GM21737 (cell line): ENCODE data around the gene ACKR3.

Experiments
- ATAC-seq: cut with Tn5 transposase; IDR thresholded peaks from one replicate; pipeline ENCODE4 v1.9.1; 2021; ENCODE audit warnings: mild to moderate bottlenecking, moderate library complexity; ENCODE audit not compliant: unreplicated experiment

ACKR3 gene

GRCh38 chr2:236566596-236566995 is 3.0 kb upstream of the ACKR3 start:
- ATAC-seq: no peak

GRCh38 chr2:236568068-236568921 is 1.3 kb upstream of the ACKR3 start:
- no peak for ATAC-seq

- no peak for ATAC-seq
Observed at GRCh38 chr2:236568922-236569572, 578 bp upstream of the ACKR3 start.

GRCh38 chr2:236570081-236570868 is 650 bp downstream of the ACKR3 start:
- ATAC-seq: no peak

GRCh38 chr2:236571145-236571544 is 1.5 kb downstream of the ACKR3 start:
- no peak for ATAC-seq

- ATAC-seq: no peak
Observed at GRCh38 chr2:236572482-236572881, 2.9 kb downstream of the ACKR3 start.

- no peak for ATAC-seq
Observed at GRCh38 chr2:236573066-236573929, 3.7 kb downstream of the ACKR3 start.

GRCh38 chr2:236574000-236574399 is 4.4 kb downstream of the ACKR3 start:
- no peak for ATAC-seq

GRCh38 chr2:236574424-236575145 is 5.0 kb downstream of the ACKR3 start:
- ATAC-seq: no peak

GRCh38 chr2:236575510-236575909 is 5.9 kb downstream of the ACKR3 start:
- ATAC-seq: no peak

- ATAC-seq: no peak
Observed at GRCh38 chr2:236576087-236576486, 6.5 kb downstream of the ACKR3 start.

GRCh38 chr2:236576953-236577352 is 7.3 kb downstream of the ACKR3 start:
- no peak for ATAC-seq

- no peak for ATAC-seq
Observed at GRCh38 chr2:236577481-236578410, 8.1 kb downstream of the ACKR3 start.

- ATAC-seq: no peak
Observed at GRCh38 chr2:236578411-236578846, 8.8 kb downstream of the ACKR3 start.

- no peak for ATAC-seq
Observed at GRCh38 chr2:236579048-236579745, 9.6 kb downstream of the ACKR3 start.

- ATAC-seq: no peak
Observed at GRCh38 chr2:236579746-236580315, 10.2 kb downstream of the ACKR3 start.

- ATAC-seq: no peak
Observed at GRCh38 chr2:236580746-236581355, 11.2 kb downstream of the ACKR3 start.
